CD14-positive monocyte (primary cell): Measurements from ENCODE around the gene GAL3ST2. TPM values are rescaled to one million over a fixed set of nuclear protein-coding genes. Genes with fewer than 3 reads are reported as not detected.
A peak's percentile ranks its signal among the peaks of the same experiment; 100 is the strongest.
"Not testable (repeated sequence)": the region's sequence is repeated elsewhere in the genome, so short reads cannot be mapped to it uniquely, and the experiment has no call there.

Source experiments
- DNase-seq, 3 donors: peaks; one replicate each; pipeline ENCODE4 v3.0.0-alpha.2; 2011 to 2022
- H2AFZ ChIP-seq: 2 replicates; pipeline ENCODE4 v1.6.0; 2012; ENCODE audit warnings: mild to moderate bottlenecking, low read depth, low read length, inconsistent platforms; ENCODE audit not compliant: insufficient read depth, poor library complexity, severe bottlenecking
- H3K27ac ChIP-seq, 2 donors: 1 replicate in 1 of 2; 2 replicates in 1 of 2; pipeline ENCODE4 v1.5.1; 2012 to 2013; ENCODE audit warnings: low read length in 2 of 2, control low read depth in 1 of 2, inconsistent platforms in 1 of 2, low read depth in 1 of 2, mild to moderate bottlenecking in 1 of 2
- H3K27me3 ChIP-seq, 2 donors: one replicate each; pipeline versions ENCODE4 v1.6.0 to v1.6.1; 2011 to 2013; ENCODE audit warnings: low read length in 2 of 2; ENCODE audit not compliant: control insufficient read depth in 2 of 2, insufficient read depth in 2 of 2
- H3K36me3 ChIP-seq, 2 donors: replicated peaks in 1 of 2; 1 replicate in 1 of 2; 2 replicates in 1 of 2; pipeline versions ENCODE4 v1.5.1 to v1.6.1; 2012 to 2013; ENCODE audit warnings: low read length in 2 of 2, control low read depth in 1 of 2, inconsistent platforms in 1 of 2, mild to moderate bottlenecking in 1 of 2; ENCODE audit not compliant: insufficient read depth in 2 of 2, control insufficient read depth in 1 of 2
- H3K4me1 ChIP-seq, 2 donors: 1 replicate in 1 of 2; 2 replicates in 1 of 2; pipeline versions ENCODE4 v1.5.1 to v1.6.1; 2012 to 2013; ENCODE audit warnings: low read length in 2 of 2, control low read depth in 1 of 2, inconsistent platforms in 1 of 2, mild to moderate bottlenecking in 1 of 2, moderate library complexity in 1 of 2; ENCODE audit not compliant: insufficient read depth in 2 of 2, control insufficient read depth in 1 of 2
- H3K4me2 ChIP-seq: replicated peaks from 2 replicates; pipeline ENCODE3; 2012; ENCODE audit warnings: low read length, moderate library complexity, mild to moderate bottlenecking; ENCODE audit not compliant: poor library complexity, severe bottlenecking; ENCODE audit errors: extremely low read depth
- H3K4me3 ChIP-seq, 3 experiments: fragments of 200-600 bp in 1 of 3; sonication (generic) in 1 of 3; replicated peaks in 1 of 3; 1 replicate in 2 of 3; 2 replicates in 1 of 3; pipeline ENCODE4 v1.5.1; 2011 to 2013; ENCODE audit warnings: low read length in 3 of 3, mild to moderate bottlenecking in 3 of 3, control low read depth in 2 of 3, low read depth in 2 of 3, inconsistent platforms in 1 of 3, moderate library complexity in 1 of 3
- H3K79me2 ChIP-seq: 2 replicates; pipeline ENCODE4 v1.6.0; 2012; ENCODE audit warnings: mild to moderate bottlenecking, control low read depth, inconsistent platforms, low read length, moderate library complexity; ENCODE audit not compliant: insufficient read depth
- H3K9ac ChIP-seq: 2 replicates; pipeline ENCODE4 v1.6.0; 2017; ENCODE audit warnings: low read length, mild to moderate bottlenecking; ENCODE audit not compliant: insufficient read depth, poor library complexity, severe bottlenecking
- H3K9me3 ChIP-seq, 2 donors: replicated peaks in 1 of 2; 1 replicate in 1 of 2; 2 replicates in 1 of 2; pipeline versions ENCODE4 v1.5.1 to v1.6.1; 2012 to 2013; ENCODE audit warnings: low read length in 2 of 2, control low read depth in 1 of 2; ENCODE audit not compliant: control insufficient read depth in 1 of 2, insufficient read depth in 1 of 2
- H4K20me1 ChIP-seq: 2 replicates; pipeline ENCODE4 v1.6.0; 2012; ENCODE audit warnings: mild to moderate bottlenecking, low read length, control low read depth, moderate library complexity; ENCODE audit not compliant: insufficient read depth
- H3K27ac Mint-ChIP-seq, 7 donors: one replicate each; pipeline ENCODE4 v1.8.0; 2020; ENCODE audit warnings: mild to moderate bottlenecking in 7 of 7, mixed read lengths in 7 of 7, moderate library complexity in 6 of 7, inconsistent platforms in 2 of 7
- H3K27me3 Mint-ChIP-seq, 3 donors: one replicate each; pipeline ENCODE4 v1.8.0; 2021 to 2022; ENCODE audit warnings: low read depth in 3 of 3, mild to moderate bottlenecking in 3 of 3, mixed read lengths in 3 of 3, moderate library complexity in 3 of 3, inconsistent platforms in 1 of 3
- H3K36me3 Mint-ChIP-seq, 2 donors: one replicate each; pipeline ENCODE4 v1.8.0; 2020; ENCODE audit warnings: mixed read lengths in 2 of 2, inconsistent platforms in 1 of 2, mild to moderate bottlenecking in 1 of 2
- H3K4me1 Mint-ChIP-seq: one replicate; pipeline ENCODE4 v1.8.0; 2020; ENCODE audit warnings: mild to moderate bottlenecking, mixed read lengths
- H3K4me3 Mint-ChIP-seq, 2 donors: one replicate each; pipeline ENCODE4 v1.8.0; 2020; ENCODE audit warnings: mild to moderate bottlenecking in 2 of 2, mixed read lengths in 2 of 2, moderate library complexity in 1 of 2
- H3K9me3 Mint-ChIP-seq, 7 donors: one replicate each; pipeline ENCODE4 v1.8.0; 2020 to 2022; ENCODE audit warnings: mixed read lengths in 7 of 7, mild to moderate bottlenecking in 6 of 7, moderate library complexity in 6 of 7, inconsistent platforms in 2 of 7
- WGBS: methylation state at CpG from one replicate; pipeline ENCODE4 v1.1.5; 2013; ENCODE audit warnings: missing lambda C conversion rate; ENCODE audit not compliant: insufficient coverage; 5-methylcytosine and 5-hydroxymethylcytosine counted together
- intact Hi-C, 2 donors: fragments of 100-400 bp; cut with micrococcal nuclease; formaldehyde crosslinking; loops; one replicate each; pipeline versions ENCODE4 v1.15.0 to v1.15.1; 2023
- polyA plus RNA-seq, 3 donors: library from polyadenylated mRNA; depleted of rRNA in 1 of 3; unstranded in 2 of 3; stranded (reverse) in 1 of 3; fragments of 300-500 nt in 2 of 3; fragments of >200 nt in 1 of 3; fragmentation: Illumina TruSeq in 2 of 3; gene quantifications; 1 replicate in 2 of 3; 2 replicates in 1 of 3; pipeline ENCODE4 v1.2.3, GENCODE V29; 2012 to 2021
- TF ChIP-seq, protein P1 (sequence below): fragments of 200-600 bp; IDR thresholded peaks from one replicate; pipeline ENCODE4 v1.8.0; 2022; ENCODE audit warnings: antibody characterized with exemption, mild to moderate bottlenecking

Gene GAL3ST2
- polyA plus RNA-seq, 3 donors, result not detected

DNA sequence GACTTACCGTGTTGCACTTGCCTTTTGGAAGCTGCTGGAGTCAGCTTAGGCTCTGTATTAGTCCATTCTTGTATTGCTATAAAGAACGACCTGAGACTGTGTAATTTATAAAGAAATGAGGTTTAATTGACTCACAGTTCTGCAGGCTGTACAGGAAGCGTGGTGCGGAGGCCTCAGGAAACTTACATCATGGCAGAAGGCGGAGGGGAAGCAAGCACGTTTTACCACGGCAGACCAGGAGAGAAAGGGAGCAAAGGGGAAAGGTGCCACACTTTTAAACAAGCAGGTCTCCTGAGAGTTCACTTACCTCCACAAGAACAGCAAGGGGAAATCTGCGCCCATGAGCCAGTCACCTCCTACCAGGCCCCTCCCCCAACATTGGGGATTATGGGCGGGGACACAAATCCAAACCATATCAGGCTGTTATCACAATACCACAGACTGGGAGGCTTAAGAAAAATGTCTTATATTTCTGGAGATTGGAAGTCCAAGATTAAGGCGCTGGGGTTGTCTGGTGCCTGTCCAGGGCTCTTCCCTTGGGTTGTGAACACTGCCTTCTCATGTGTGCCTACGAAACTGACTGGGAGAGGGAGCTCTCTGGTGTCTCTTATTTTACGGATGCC is 45.8 kb upstream of the GAL3ST2 start:
- Mint-ChIP-seq H3K36me3 (peaks cover under 1 to 1% of the 10 kb centered on the region in 2 donors), H3K9me3 (peaks cover 0 to 9% (median 6%) of the 10 kb centered on the region in 7 donors), H3K4me3 (no peak overlapping the region), H3K27ac (peak overlapping the region in 3 of 7 donors; percentile 40 to 74 (median 65)), H3K4me1 (peaks cover 27% of the 10 kb centered on the region), H3K27me3 (peaks cover 0 to 5% (median 2%) of the 10 kb centered on the region in 3 donors)
- peaks cover 0 to 1% of the 10 kb centered on the region in 2 donors for H3K9me3 ChIP-seq
- H2AFZ ChIP-seq, result peak overlapping the region; percentile 54
- peak in 1 of 3 donors; percentile 3 for DNase-seq
- H3K9ac ChIP-seq, result no peak overlapping the region
- H3K36me3 ChIP-seq, result no peaks in the 10 kb centered on the region
- intact Hi-C loops, result loop anchor here (10.0 kb wide), 4 partner anchors 46 to 736 kb away; partner anchors contain the start of genes DTYMK (in 2 of the 2), FARP2 (in 1 of the 2) and SNED1 (in 1 of the 2)
- H3K4me1 ChIP-seq, result peaks cover 18 to 32% of the 10 kb centered on the region in 2 donors
- no peaks in the 10 kb centered on the region for H3K27me3 ChIP-seq
- H3K79me2 ChIP-seq, result no peaks in the 10 kb centered on the region
- TF ChIP-seq, protein P1, sequence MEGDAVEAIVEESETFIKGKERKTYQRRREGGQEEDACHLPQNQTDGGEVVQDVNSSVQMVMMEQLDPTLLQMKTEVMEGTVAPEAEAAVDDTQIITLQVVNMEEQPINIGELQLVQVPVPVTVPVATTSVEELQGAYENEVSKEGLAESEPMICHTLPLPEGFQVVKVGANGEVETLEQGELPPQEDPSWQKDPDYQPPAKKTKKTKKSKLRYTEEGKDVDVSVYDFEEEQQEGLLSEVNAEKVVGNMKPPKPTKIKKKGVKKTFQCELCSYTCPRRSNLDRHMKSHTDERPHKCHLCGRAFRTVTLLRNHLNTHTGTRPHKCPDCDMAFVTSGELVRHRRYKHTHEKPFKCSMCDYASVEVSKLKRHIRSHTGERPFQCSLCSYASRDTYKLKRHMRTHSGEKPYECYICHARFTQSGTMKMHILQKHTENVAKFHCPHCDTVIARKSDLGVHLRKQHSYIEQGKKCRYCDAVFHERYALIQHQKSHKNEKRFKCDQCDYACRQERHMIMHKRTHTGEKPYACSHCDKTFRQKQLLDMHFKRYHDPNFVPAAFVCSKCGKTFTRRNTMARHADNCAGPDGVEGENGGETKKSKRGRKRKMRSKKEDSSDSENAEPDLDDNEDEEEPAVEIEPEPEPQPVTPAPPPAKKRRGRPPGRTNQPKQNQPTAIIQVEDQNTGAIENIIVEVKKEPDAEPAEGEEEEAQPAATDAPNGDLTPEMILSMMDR, result no peak
- H3K4me3 ChIP-seq, result no peak overlapping the region
- H3K27ac ChIP-seq, result no peak overlapping the region
- 63% methylated on average over 3 of the region's 12 CpGs for WGBS
- peak overlapping the region; percentile 44 for H3K4me2 ChIP-seq
- H4K20me1 ChIP-seq, result no peaks in the 10 kb centered on the region

DNA sequence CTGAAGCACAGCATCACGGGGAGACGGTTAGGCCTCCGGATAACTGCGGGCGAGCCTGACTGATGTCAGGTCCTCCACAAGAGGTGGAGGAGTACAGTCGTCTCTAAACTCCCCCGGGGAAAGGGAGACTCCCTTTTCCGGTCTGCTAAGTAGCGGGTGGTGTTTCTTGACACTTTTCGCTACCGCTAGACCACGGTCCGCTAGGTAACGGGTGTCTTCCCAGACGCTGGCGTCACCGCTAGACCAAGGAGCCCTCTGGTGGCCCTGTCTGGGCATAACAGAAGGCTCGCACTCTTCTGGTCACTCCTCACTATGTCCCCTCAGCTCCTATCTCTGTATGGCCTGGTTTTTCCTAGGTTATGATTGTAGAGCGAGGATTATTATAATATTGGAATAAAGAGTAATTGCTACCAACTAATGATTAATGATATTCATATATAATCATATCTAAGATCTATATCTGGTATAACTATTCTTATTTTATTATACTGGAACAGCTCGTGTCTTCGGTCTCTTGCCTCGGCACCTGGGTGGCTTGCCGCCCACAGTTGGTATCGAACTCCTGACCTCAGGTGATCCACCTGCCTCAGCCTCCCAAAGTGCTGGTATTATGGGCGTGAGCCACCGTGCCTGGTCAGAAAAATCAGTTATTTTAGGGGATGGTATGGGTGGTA is 44.0 kb upstream of the GAL3ST2 start:
- H3K36me3 Mint-ChIP-seq, H3K27me3 ChIP-seq, H3K27me3 Mint-ChIP-seq, H3K36me3 ChIP-seq, H3K27ac ChIP-seq, H3K79me2 ChIP-seq, H3K9me3 Mint-ChIP-seq, H4K20me1 ChIP-seq, H3K9me3 ChIP-seq, H3K27ac Mint-ChIP-seq, H3K9ac ChIP-seq: not testable (repeated sequence)
- DNase-seq, result peak; percentile 31 to 51 (median 40)
- H2AFZ ChIP-seq, result peak overlapping the region; percentile 59
- WGBS, result 40% methylated on average over 18 of the region's 26 CpGs
- H3K4me3 ChIP-seq, result peak overlapping the region in 1 of 3 experiments; percentile 40
- TF ChIP-seq, protein P1, result peak; percentile 76
- peaks cover 19 to 34% of the 10 kb centered on the region in 2 donors for H3K4me1 ChIP-seq
- peak overlapping the region; percentile 15 for H3K4me2 ChIP-seq
- Mint-ChIP-seq H3K4me3 (peak overlapping the region in 1 of 2 donors; percentile 59), H3K4me1 (peaks cover 29% of the 10 kb centered on the region)
- intact Hi-C loops, result loop anchor here (10.0 kb wide), 4 partner anchors 48 to 738 kb away; partner anchors contain the start of genes DTYMK (in 2 of the 2), FARP2 (in 1 of the 2) and SNED1 (in 1 of the 2)
